ENCODE data around the gene ONECUT3. TPM values are rescaled to one million over a fixed set of nuclear protein-coding genes. Genes with fewer than 3 reads are reported as not detected.

ONECUT3 gene
- total RNA-seq, 1 experiment from 2014 or later = 0.04 TPM

DNA sequence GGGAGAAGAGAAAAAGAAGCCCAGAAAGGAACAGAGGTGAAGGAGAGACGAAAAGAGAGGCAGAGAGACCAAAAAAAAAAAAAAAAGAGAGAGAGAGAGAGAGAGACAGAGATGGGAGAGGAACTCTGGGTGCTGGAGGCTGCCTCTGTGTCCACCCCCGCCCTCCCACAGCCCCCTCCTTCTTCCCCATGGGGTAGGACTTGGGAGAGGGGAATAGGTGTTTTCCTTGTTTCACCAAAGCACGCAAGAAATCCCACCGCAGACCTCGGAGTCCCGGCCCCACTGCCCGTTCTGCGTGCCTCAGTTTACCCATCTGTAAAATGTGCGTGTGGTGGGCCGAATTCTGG is 4.9 kb downstream of the ONECUT3 start (continued):
- TF ChIP-seq, protein P1, sequence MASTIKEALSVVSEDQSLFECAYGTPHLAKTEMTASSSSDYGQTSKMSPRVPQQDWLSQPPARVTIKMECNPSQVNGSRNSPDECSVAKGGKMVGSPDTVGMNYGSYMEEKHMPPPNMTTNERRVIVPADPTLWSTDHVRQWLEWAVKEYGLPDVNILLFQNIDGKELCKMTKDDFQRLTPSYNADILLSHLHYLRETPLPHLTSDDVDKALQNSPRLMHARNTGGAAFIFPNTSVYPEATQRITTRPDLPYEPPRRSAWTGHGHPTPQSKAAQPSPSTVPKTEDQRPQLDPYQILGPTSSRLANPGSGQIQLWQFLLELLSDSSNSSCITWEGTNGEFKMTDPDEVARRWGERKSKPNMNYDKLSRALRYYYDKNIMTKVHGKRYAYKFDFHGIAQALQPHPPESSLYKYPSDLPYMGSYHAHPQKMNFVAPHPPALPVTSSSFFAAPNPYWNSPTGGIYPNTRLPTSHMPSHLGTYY (CRISPR knock-in tag; IDR thresholded peaks at IDR 0.05) = no peak

DNA sequence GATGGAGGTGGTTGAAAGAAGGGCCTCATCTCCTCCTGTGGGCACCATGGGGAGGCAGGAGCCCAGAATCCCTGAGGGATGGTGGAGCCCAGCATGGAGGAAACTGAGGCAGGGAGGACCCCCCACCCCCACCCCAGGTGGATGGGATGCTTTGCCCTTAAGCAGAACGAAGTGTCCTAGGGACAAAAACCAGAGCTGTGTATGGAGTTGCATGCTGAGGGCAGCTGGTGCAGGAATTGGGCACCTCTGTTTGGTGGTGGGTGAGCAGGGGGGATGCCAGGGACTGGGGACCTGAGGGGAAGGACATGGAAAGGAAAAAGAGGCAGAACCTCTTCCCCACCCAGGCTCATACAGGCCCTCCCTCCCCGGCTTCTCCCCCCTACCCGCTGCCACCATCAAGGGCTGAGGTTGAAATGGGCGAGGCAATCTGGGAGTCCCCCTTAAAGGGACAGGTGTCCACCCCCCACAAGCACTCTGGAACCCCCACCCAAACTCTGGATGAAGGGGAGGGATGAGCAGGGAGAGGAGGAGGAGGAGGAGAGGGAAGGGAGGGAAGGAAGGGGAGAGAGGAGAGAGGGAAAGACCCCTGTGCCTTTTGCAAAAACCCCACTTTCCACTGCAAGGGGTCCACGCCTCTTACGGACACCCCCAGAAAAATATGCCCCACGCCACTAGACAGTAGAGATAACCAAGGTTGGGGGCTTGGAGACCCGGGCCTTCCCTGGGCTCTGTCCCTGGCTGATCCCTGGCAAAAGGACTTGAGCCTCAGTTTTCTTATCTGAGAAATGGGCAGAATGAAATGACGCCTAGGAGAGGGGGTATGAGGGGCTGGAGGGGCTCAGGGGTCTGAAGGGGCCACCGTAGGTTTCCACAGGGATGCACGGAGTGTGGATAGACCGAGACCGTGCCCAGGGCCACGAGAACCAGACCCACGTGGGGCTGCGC is 5.9 kb downstream of the ONECUT3 start:
- POLR2A ChIA-PET = no interaction called here
- no peaks in the 10 kb centered on the region for H3K36me3 Mint-ChIP-seq
- no peaks in the 10 kb centered on the region for H3K9me3 Mint-ChIP-seq
- no peak overlapping the region for H3K27ac Mint-ChIP-seq
- DNase-seq (ENCODE audit: low spot score) = no peak
- no peak for ATAC-seq
- TF ChIP-seq, protein P2, sequence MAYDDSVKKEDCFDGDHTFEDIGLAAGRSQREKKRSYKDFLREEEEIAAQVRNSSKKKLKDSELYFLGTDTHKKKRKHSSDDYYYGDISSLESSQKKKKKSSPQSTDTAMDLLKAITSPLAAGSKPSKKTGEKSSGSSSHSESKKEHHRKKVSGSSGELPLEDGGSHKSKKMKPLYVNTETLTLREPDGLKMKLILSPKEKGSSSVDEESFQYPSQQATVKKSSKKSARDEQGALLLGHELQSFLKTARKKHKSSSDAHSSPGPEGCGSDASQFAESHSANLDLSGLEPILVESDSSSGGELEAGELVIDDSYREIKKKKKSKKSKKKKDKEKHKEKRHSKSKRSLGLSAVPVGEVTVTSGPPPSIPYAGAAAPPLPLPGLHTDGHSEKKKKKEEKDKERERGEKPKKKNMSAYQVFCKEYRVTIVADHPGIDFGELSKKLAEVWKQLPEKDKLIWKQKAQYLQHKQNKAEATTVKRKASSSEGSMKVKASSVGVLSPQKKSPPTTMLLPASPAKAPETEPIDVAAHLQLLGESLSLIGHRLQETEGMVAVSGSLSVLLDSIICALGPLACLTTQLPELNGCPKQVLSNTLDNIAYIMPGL (CRISPR knock-in tag; IDR thresholded peaks at IDR 0.05) = no peak
- TF ChIP-seq EMX1 (CRISPR knock-in tag; IDR thresholded peaks at IDR 0.05) (no peak), FOXK1 (CRISPR knock-in tag; IDR thresholded peaks at IDR 0.05) (no peak), ZBTB21 (CRISPR knock-in tag; IDR thresholded peaks at IDR 0.05; ENCODE audit: borderline replicate concordance) (no peak), TEAD1 (CRISPR knock-in tag; IDR thresholded peaks at IDR 0.05) (no peak), TEAD4 (CRISPR knock-in tag; IDR thresholded peaks at IDR 0.05) (no peak), SOX15 (CRISPR knock-in tag; IDR thresholded peaks at IDR 0.05) (no peak), SP1 (CRISPR knock-in tag; conservative IDR thresholded peaks at IDR 0.05) (no peak), GRHL2 (CRISPR knock-in tag; IDR thresholded peaks at IDR 0.05; ENCODE audit: insufficient replicate concordance, severe bottlenecking) (no peak), ETV6 (CRISPR knock-in tag; IDR thresholded peaks at IDR 0.05) (no peak), ZNF396 (CRISPR knock-in tag; IDR thresholded peaks at IDR 0.05; ENCODE audit: borderline replicate concordance) (no peak)
- TF ChIP-seq, protein P3, sequence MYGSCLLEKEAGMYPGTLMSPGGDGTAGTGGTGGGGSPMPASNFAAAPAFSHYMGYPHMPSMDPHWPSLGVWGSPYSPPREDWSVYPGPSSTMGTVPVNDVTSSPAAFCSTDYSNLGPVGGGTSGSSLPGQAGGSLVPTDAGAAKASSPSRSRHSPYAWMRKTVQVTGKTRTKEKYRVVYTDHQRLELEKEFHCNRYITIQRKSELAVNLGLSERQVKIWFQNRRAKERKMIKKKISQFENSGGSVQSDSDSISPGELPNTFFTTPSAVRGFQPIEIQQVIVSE (CRISPR knock-in tag; IDR thresholded peaks at IDR 0.05; ENCODE audit: borderline replicate concordance) = no peak
- TF ChIP-seq, protein P4, sequence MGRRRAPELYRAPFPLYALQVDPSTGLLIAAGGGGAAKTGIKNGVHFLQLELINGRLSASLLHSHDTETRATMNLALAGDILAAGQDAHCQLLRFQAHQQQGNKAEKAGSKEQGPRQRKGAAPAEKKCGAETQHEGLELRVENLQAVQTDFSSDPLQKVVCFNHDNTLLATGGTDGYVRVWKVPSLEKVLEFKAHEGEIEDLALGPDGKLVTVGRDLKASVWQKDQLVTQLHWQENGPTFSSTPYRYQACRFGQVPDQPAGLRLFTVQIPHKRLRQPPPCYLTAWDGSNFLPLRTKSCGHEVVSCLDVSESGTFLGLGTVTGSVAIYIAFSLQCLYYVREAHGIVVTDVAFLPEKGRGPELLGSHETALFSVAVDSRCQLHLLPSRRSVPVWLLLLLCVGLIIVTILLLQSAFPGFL (CRISPR knock-in tag; IDR thresholded peaks at IDR 0.05; ENCODE audit: borderline replicate concordance) = no peak
- TF ChIP-seq, protein P5, sequence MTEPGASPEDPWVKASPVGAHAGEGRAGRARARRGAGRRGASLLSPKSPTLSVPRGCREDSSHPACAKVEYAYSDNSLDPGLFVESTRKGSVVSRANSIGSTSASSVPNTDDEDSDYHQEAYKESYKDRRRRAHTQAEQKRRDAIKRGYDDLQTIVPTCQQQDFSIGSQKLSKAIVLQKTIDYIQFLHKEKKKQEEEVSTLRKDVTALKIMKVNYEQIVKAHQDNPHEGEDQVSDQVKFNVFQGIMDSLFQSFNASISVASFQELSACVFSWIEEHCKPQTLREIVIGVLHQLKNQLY (CRISPR knock-in tag; IDR thresholded peaks at IDR 0.05) = no peak
- TF ChIP-seq, protein P6, sequence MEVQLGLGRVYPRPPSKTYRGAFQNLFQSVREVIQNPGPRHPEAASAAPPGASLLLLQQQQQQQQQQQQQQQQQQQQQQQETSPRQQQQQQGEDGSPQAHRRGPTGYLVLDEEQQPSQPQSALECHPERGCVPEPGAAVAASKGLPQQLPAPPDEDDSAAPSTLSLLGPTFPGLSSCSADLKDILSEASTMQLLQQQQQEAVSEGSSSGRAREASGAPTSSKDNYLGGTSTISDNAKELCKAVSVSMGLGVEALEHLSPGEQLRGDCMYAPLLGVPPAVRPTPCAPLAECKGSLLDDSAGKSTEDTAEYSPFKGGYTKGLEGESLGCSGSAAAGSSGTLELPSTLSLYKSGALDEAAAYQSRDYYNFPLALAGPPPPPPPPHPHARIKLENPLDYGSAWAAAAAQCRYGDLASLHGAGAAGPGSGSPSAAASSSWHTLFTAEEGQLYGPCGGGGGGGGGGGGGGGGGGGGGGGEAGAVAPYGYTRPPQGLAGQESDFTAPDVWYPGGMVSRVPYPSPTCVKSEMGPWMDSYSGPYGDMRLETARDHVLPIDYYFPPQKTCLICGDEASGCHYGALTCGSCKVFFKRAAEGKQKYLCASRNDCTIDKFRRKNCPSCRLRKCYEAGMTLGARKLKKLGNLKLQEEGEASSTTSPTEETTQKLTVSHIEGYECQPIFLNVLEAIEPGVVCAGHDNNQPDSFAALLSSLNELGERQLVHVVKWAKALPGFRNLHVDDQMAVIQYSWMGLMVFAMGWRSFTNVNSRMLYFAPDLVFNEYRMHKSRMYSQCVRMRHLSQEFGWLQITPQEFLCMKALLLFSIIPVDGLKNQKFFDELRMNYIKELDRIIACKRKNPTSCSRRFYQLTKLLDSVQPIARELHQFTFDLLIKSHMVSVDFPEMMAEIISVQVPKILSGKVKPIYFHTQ (CRISPR knock-in tag; IDR thresholded peaks at IDR 0.05) = no peak
- TF ChIP-seq, protein P7, sequence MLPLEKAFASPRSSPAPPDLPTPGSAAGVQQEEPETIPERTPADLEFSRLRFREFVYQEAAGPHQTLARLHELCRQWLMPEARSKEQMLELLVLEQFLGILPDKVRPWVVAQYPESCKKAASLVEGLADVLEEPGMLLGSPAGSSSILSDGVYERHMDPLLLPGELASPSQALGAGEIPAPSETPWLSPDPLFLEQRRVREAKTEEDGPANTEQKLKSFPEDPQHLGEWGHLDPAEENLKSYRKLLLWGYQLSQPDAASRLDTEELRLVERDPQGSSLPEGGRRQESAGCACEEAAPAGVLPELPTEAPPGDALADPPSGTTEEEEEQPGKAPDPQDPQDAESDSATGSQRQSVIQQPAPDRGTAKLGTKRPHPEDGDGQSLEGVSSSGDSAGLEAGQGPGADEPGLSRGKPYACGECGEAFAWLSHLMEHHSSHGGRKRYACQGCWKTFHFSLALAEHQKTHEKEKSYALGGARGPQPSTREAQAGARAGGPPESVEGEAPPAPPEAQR (CRISPR knock-in tag; IDR thresholded peaks at IDR 0.05) = no peak
- peaks cover 15% of the 10 kb centered on the region for H3K4me1 Mint-ChIP-seq
- no peak overlapping the region for H3K4me3 Mint-ChIP-seq
- CTCF ChIA-PET = interaction anchor here (0.6 to 9.4 kb wide), 10 partner anchors 9 to 213 kb away, joined by 3 to 161 read pairs (median 6); no protein-coding TSS in a partner anchor
- H3K27me3 Mint-ChIP-seq (ENCODE audit: low read depth) = peaks cover 99% of the 10 kb centered on the region

Data from WTC11 (cell line).